HEK293 (cell line): ENCODE measurements around the gene PSEN2.

Experiments
- CTCF ChIA-PET: fragments of 350-600 bp; formaldehyde crosslinking; extraction: SDS; loops from one replicate; lab custom pipeline; 2021; ENCODE audit warnings: antibody characterized with exemption; lab: Yijun Ruan, JAX
- POLR2A ChIA-PET: fragments of 300-600 bp; formaldehyde crosslinking; extraction: SDS; loops from one replicate; lab custom pipeline; 2020; ENCODE audit warnings: antibody characterized with exemption, inconsistent platforms; lab: Yijun Ruan, JAX
- H3K27ac ChIP-seq: fragments of 200-500 bp; sonication (Bioruptor generic); 2 replicates; pipeline ENCODE4 v1.5.1; 2014; ENCODE audit warnings: low read depth, low read length, control low read depth, inconsistent platforms; ENCODE audit errors: extremely low read depth
- H3K36me3 ChIP-seq, 2 experiments: fragments of 200-500 bp in 1 of 2; sonication (Bioruptor generic) in 1 of 2; 1 replicate in 1 of 2; 2 replicates in 1 of 2; pipeline ENCODE4 v1.5.1; 2014 to 2017; ENCODE audit warnings: inconsistent platforms in 2 of 2, low read length in 2 of 2; ENCODE audit not compliant: control insufficient read depth in 2 of 2, insufficient read depth in 1 of 2
- H3K4me1 ChIP-seq: fragments of 200-500 bp; sonication (Bioruptor generic); 2 replicates; pipeline ENCODE4 v1.5.1; 2014; ENCODE audit warnings: mild to moderate bottlenecking, low read length, inconsistent platforms; ENCODE audit not compliant: control insufficient read depth, insufficient read depth
- H3K4me3 ChIP-seq: 2 replicates; pipeline ENCODE4 v1.5.1; 2011; ENCODE audit warnings: low read depth, mild to moderate bottlenecking, control low read depth, low read length, moderate library complexity
- H3K9me3 ChIP-seq: fragments of 200-500 bp; sonication (Bioruptor generic); 2 replicates; pipeline ENCODE4 v1.5.1; 2014; ENCODE audit warnings: low read depth, low read length, inconsistent platforms; ENCODE audit not compliant: control insufficient read depth, insufficient read depth
- GLIS2 ChIP-seq: fragments of 450-650 bp; formaldehyde crosslinking; IDR thresholded peaks from 2 replicates; pipeline ENCODE4 v1.5.1; 2016; ENCODE audit warnings: missing biosample characterization, missing genetic modification characterization
- KLF1 ChIP-seq: fragments of 450-650 bp; formaldehyde crosslinking; IDR thresholded peaks from 2 replicates; pipeline ENCODE4 v1.5.1; 2016; ENCODE audit warnings: missing biosample characterization, missing genetic modification characterization
- KLF10 ChIP-seq: fragments of 450-650 bp; IDR thresholded peaks from 2 replicates; pipeline ENCODE4 v1.5.1; 2018; ENCODE audit warnings: missing biosample characterization, mild to moderate bottlenecking, missing genetic modification characterization
- TRIM28 ChIP-seq: IDR thresholded peaks from 2 replicates; pipeline ENCODE4 v1.6.1; 2011; ENCODE audit warnings: low read length, control low read depth, borderline replicate concordance
- ZBTB1 ChIP-seq: fragments of 450-650 bp; formaldehyde crosslinking; IDR thresholded peaks from 2 replicates; pipeline ENCODE4 v1.5.1; 2016; ENCODE audit warnings: missing biosample characterization, missing genetic modification characterization
- ZNF266 ChIP-seq: fragments of 450-650 bp; formaldehyde crosslinking; IDR thresholded peaks from 2 replicates; pipeline ENCODE4 v1.5.1; 2016; ENCODE audit warnings: missing biosample characterization, missing genetic modification characterization, low read depth
- ZNF350 ChIP-seq: fragments of 450-650 bp; formaldehyde crosslinking; IDR thresholded peaks from 2 replicates; pipeline ENCODE4 v1.5.0; 2017; ENCODE audit warnings: missing biosample characterization, mild to moderate bottlenecking, missing genetic modification characterization
- ZNF391 ChIP-seq: fragments of 450-650 bp; formaldehyde crosslinking; IDR thresholded peaks from 2 replicates; pipeline ENCODE4 v1.5.1; 2016; ENCODE audit warnings: low read depth, missing biosample characterization, missing genetic modification characterization, borderline replicate concordance
- ZNF473 ChIP-seq: fragments of 450-650 bp; formaldehyde crosslinking; IDR thresholded peaks from 2 replicates; pipeline ENCODE4 v1.5.1; 2017; ENCODE audit warnings: missing biosample characterization, missing genetic modification characterization
- ZNF548 ChIP-seq: fragments of 450-650 bp; formaldehyde crosslinking; IDR thresholded peaks from 2 replicates; pipeline ENCODE4 v1.5.1; 2016; ENCODE audit warnings: missing biosample characterization, missing genetic modification characterization
- ZNF791 ChIP-seq: fragments of 450-650 bp; formaldehyde crosslinking; IDR thresholded peaks from 2 replicates; pipeline ENCODE4 v1.5.1; 2016; ENCODE audit warnings: missing biosample characterization, missing genetic modification characterization
- ZSCAN16 ChIP-seq: fragments of 450-650 bp; formaldehyde crosslinking; IDR thresholded peaks from 2 replicates; pipeline ENCODE4 v1.5.1; 2016; ENCODE audit warnings: missing biosample characterization, missing genetic modification characterization
- TF ChIP-seq, protein P1 (sequence below): fragments of 450-650 bp; formaldehyde crosslinking; IDR thresholded peaks from 2 replicates; pipeline ENCODE4 v1.5.1; 2017; ENCODE audit warnings: missing biosample characterization, missing genetic modification characterization
- TF ChIP-seq, protein P2 (sequence below): fragments of 450-650 bp; formaldehyde crosslinking; IDR thresholded peaks from 2 replicates; pipeline ENCODE4 v1.5.1; 2016; ENCODE audit warnings: missing biosample characterization, missing genetic modification characterization
- TF ChIP-seq, protein P3 (sequence below): fragments of 450-650 bp; formaldehyde crosslinking; IDR thresholded peaks from 2 replicates; pipeline ENCODE4 v1.5.1; 2016; ENCODE audit warnings: missing biosample characterization, missing genetic modification characterization
- TF ChIP-seq, protein P4 (sequence below): fragments of 450-650 bp; formaldehyde crosslinking; IDR thresholded peaks from 2 replicates; pipeline ENCODE4 v1.5.1; 2017; ENCODE audit warnings: missing biosample characterization, missing genetic modification characterization
- TF ChIP-seq, protein P5 (sequence below): fragments of 450-650 bp; formaldehyde crosslinking; IDR thresholded peaks from 2 replicates; pipeline ENCODE4 v1.5.1; 2016; ENCODE audit warnings: missing biosample characterization, missing genetic modification characterization
- TF ChIP-seq, protein P6 (sequence below): fragments of 450-650 bp; formaldehyde crosslinking; IDR thresholded peaks from 2 replicates; pipeline ENCODE4 v1.5.1; 2016; ENCODE audit warnings: missing biosample characterization, missing genetic modification characterization

PSEN2 gene

DNA sequence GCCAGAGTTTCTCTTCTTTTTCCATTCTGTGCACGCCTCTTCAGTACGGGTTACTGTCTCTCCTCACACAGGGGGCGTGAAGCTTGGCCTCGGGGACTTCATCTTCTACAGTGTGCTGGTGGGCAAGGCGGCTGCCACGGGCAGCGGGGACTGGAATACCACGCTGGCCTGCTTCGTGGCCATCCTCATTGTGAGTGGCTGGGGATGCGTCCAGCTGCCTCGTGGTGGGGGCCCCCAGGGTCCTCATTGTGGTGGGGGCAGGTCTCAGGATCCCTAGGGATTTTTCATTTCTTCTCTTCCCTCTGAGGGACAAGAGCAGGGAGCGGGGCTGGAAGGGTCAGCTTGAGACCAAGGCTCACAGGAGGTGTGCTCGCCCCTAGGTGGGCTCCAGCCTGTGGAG lies 23.5 kb downstream of the PSEN2 start:
- POLR2A ChIA-PET = no interaction called here
- H3K4me1 ChIP-seq = no peaks in the 10 kb centered on the region
- H3K27ac ChIP-seq = no peak overlapping the region
- no peak for TF ChIP-seq ZNF473 (tag by site-specific recombination)
- TF ChIP-seq, protein P1, sequence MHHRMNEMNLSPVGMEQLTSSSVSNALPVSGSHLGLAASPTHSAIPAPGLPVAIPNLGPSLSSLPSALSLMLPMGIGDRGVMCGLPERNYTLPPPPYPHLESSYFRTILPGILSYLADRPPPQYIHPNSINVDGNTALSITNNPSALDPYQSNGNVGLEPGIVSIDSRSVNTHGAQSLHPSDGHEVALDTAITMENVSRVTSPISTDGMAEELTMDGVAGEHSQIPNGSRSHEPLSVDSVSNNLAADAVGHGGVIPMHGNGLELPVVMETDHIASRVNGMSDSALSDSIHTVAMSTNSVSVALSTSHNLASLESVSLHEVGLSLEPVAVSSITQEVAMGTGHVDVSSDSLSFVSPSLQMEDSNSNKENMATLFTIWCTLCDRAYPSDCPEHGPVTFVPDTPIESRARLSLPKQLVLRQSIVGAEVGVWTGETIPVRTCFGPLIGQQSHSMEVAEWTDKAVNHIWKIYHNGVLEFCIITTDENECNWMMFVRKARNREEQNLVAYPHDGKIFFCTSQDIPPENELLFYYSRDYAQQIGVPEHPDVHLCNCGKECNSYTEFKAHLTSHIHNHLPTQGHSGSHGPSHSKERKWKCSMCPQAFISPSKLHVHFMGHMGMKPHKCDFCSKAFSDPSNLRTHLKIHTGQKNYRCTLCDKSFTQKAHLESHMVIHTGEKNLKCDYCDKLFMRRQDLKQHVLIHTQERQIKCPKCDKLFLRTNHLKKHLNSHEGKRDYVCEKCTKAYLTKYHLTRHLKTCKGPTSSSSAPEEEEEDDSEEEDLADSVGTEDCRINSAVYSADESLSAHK (tag by site-specific recombination) = no peak
- TF ChIP-seq, protein P2, sequence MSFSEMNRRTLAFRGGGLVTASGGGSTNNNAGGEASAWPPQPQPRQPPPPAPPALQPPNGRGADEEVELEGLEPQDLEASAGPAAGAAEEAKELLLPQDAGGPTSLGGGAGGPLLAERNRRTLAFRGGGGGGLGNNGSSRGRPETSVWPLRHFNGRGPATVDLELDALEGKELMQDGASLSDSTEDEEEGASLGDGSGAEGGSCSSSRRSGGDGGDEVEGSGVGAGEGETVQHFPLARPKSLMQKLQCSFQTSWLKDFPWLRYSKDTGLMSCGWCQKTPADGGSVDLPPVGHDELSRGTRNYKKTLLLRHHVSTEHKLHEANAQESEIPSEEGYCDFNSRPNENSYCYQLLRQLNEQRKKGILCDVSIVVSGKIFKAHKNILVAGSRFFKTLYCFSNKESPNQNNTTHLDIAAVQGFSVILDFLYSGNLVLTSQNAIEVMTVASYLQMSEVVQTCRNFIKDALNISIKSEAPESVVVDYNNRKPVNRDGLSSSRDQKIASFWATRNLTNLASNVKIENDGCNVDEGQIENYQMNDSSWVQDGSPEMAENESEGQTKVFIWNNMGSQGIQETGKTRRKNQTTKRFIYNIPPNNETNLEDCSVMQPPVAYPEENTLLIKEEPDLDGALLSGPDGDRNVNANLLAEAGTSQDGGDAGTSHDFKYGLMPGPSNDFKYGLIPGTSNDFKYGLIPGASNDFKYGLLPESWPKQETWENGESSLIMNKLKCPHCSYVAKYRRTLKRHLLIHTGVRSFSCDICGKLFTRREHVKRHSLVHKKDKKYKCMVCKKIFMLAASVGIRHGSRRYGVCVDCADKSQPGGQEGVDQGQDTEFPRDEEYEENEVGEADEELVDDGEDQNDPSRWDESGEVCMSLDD (tag by site-specific recombination) = no peak
- peak; percentile 18; the same call in 1 of the 2 replicates for TF ChIP-seq GLIS2 (tag by site-specific recombination)
- TF ChIP-seq, all 188 proteins: peak for 1
- Histone ChIP-seq H3K4me3 (no peak overlapping the region), H3K36me3 (peaks cover 14 to 89% of the 10 kb centered on the region in 2 experiments; a peak in 2 of 3 replicates), H3K9me3 (no peaks in the 10 kb centered on the region)
- CTCF ChIA-PET = interaction anchor here (0.7 to 1.0 kb wide), 2 partner anchors 18 to 300 kb away, joined by 3 to 5 read pairs; no protein-coding TSS in a partner anchor

DNA sequence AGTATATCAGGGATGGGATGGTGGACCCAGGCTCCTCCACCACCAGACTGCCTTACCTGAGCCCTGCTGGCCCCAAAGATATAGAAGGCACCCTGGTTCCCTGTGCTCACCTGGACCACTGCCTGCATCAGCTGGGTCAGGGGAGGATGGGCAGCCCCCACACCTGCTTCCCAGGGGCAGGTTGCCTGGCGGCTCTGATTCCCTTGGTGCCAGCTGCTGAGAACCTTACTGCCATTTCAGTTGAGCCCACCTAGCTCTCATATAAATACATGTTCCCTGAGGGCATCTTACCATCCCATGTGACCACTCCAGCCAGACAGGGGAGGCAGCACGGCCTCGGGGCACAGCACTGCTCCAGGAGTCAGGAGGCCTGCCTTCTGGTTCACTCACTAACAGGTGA lies 24.4 kb downstream of the PSEN2 start:
- Histone ChIP-seq H3K4me1 (no peaks in the 10 kb centered on the region), H3K27ac (no peak overlapping the region), H3K9me3 (no peaks in the 10 kb centered on the region), H3K36me3 (peaks cover 13 to 88% of the 10 kb centered on the region in 2 experiments; a peak in 2 of 3 replicates), H3K4me3 (no peak overlapping the region)
- POLR2A ChIA-PET = no interaction called here
- CTCF ChIA-PET = interaction anchor here (0.7 to 1.0 kb wide), 2 partner anchors 18 to 135 kb away, joined by 3 read pairs; no protein-coding TSS in a partner anchor
- no peak for TF ChIP-seq ZNF548 (tag by site-specific recombination)
- no peak for TF ChIP-seq ZNF791 (tag by site-specific recombination)
- TF ChIP-seq TRIM28 = no peak
- TF ChIP-seq ZNF391 (tag by site-specific recombination) = no peak
- no peak for TF ChIP-seq ZSCAN16 (tag by site-specific recombination)

DNA sequence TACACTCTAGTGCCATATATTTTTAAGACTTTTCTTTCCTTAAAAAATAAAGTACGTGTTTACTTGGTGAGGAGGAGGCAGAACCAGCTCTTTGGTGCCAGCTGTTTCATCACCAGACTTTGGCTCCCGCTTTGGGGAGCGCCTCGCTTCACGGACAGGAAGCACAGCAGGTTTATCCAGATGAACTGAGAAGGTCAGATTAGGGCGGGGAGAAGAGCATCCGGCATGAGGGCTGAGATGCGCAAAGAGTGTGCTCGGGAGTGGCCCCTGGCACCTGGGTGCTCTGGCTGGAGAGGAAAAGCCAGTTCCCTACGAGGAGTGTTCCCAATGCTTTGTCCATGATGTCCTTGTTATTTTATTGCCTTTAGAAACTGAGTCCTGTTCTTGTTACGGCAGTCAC lies 25.2 kb downstream of the PSEN2 start:
- Histone ChIP-seq H3K4me1 (no peaks in the 10 kb centered on the region), H3K36me3 (peaks cover 13 to 88% of the 10 kb centered on the region in 2 experiments; a peak in 2 of 3 replicates), H3K27ac (no peak overlapping the region), H3K9me3 (no peaks in the 10 kb centered on the region), H3K4me3 (no peak overlapping the region)
- POLR2A ChIA-PET = no interaction called here
- CTCF ChIA-PET = interaction anchor here (0.6 to 1.0 kb wide), 2 partner anchors 12 to 13 kb away, joined by 3 read pairs; no protein-coding TSS in a partner anchor
- TF ChIP-seq, protein P3, sequence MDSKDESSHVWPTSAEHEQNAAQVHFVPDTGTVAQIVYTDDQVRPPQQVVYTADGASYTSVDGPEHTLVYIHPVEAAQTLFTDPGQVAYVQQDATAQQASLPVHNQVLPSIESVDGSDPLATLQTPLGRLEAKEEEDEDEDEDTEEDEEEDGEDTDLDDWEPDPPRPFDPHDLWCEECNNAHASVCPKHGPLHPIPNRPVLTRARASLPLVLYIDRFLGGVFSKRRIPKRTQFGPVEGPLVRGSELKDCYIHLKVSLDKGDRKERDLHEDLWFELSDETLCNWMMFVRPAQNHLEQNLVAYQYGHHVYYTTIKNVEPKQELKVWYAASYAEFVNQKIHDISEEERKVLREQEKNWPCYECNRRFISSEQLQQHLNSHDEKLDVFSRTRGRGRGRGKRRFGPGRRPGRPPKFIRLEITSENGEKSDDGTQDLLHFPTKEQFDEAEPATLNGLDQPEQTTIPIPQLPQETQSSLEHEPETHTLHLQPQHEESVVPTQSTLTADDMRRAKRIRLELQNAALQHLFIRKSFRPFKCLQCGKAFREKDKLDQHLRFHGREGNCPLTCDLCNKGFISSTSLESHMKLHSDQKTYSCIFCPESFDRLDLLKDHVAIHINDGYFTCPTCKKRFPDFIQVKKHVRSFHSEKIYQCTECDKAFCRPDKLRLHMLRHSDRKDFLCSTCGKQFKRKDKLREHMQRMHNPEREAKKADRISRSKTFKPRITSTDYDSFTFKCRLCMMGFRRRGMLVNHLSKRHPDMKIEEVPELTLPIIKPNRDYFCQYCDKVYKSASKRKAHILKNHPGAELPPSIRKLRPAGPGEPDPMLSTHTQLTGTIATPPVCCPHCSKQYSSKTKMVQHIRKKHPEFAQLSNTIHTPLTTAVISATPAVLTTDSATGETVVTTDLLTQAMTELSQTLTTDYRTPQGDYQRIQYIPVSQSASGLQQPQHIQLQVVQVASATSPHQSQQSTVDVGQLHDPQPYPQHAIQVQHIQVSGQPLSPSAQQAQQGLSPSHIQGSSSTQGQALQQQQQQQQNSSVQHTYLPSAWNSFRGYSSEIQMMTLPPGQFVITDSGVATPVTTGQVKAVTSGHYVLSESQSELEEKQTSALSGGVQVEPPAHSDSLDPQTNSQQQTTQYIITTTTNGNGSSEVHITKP = no peak
- TF ChIP-seq, protein P4, sequence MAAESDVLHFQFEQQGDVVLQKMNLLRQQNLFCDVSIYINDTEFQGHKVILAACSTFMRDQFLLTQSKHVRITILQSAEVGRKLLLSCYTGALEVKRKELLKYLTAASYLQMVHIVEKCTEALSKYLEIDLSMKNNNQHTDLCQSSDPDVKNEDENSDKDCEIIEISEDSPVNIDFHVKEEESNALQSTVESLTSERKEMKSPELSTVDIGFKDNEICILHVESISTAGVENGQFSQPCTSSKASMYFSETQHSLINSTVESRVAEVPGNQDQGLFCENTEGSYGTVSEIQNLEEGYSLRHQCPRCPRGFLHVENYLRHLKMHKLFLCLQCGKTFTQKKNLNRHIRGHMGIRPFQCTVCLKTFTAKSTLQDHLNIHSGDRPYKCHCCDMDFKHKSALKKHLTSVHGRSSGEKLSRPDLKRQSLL (tag by site-specific recombination) = no peak
- TF ChIP-seq KLF10 (tag by site-specific recombination) (no peak), ZSCAN16 (tag by site-specific recombination) (no peak), KLF1 (tag by site-specific recombination) (no peak), ZNF266 (tag by site-specific recombination) (no peak), ZNF350 (no peak), ZBTB1 (tag by site-specific recombination) (no peak)
- TF ChIP-seq, protein P5, sequence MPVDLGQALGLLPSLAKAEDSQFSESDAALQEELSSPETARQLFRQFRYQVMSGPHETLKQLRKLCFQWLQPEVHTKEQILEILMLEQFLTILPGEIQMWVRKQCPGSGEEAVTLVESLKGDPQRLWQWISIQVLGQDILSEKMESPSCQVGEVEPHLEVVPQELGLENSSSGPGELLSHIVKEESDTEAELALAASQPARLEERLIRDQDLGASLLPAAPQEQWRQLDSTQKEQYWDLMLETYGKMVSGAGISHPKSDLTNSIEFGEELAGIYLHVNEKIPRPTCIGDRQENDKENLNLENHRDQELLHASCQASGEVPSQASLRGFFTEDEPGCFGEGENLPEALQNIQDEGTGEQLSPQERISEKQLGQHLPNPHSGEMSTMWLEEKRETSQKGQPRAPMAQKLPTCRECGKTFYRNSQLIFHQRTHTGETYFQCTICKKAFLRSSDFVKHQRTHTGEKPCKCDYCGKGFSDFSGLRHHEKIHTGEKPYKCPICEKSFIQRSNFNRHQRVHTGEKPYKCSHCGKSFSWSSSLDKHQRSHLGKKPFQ (tag by site-specific recombination) = no peak
- TF ChIP-seq, protein P6, sequence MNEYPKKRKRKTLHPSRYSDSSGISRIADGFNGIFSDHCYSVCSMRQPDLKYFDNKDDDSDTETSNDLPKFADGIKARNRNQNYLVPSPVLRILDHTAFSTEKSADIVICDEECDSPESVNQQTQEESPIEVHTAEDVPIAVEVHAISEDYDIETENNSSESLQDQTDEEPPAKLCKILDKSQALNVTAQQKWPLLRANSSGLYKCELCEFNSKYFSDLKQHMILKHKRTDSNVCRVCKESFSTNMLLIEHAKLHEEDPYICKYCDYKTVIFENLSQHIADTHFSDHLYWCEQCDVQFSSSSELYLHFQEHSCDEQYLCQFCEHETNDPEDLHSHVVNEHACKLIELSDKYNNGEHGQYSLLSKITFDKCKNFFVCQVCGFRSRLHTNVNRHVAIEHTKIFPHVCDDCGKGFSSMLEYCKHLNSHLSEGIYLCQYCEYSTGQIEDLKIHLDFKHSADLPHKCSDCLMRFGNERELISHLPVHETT (tag by site-specific recombination) = no peak
